GM21390 (cell line): ENCODE measurements around the gene FOXF2.
"Not testable (repeated sequence)": the region's sequence is repeated elsewhere in the genome, so short reads cannot be mapped to it uniquely, and the experiment has no call there.

Experiments
- ATAC-seq: cut with Tn5 transposase; IDR thresholded peaks from one replicate; pipeline ENCODE4 v1.9.1; 2021; ENCODE audit not compliant: unreplicated experiment

FOXF2 gene

GRCh38 chr6:1389369-1390132 lies at the start of gene FOXF2:
TSS of gene FOXF2 (plus strand) at chr6:1389576. CDS start at chr6:1389948, 372 bp downstream.
- ATAC-seq = no peak

- ATAC-seq = no peak
Observed at GRCh38 chr6:1346101-1346500, 43.3 kb upstream of the FOXF2 start.

- no peak for ATAC-seq
Observed at GRCh38 chr6:1346558-1347091, 42.8 kb upstream of the FOXF2 start.

- no peak for ATAC-seq
Observed at GRCh38 chr6:1347161-1347560, 42.2 kb upstream of the FOXF2 start.

- no peak for ATAC-seq
Observed at GRCh38 chr6:1348675-1349074, 40.7 kb upstream of the FOXF2 start.

GRCh38 chr6:1349655-1350054 lies 39.7 kb upstream of the FOXF2 start:
- ATAC-seq = no peak

- ATAC-seq = no peak
Observed at GRCh38 chr6:1351381-1352008, 37.9 kb upstream of the FOXF2 start.

- not testable (repeated sequence) for ATAC-seq
Observed at GRCh38 chr6:1355068-1355467, 34.3 kb upstream of the FOXF2 start.

- not testable (repeated sequence) for ATAC-seq
Observed at GRCh38 chr6:1361717-1362116, 27.7 kb upstream of the FOXF2 start.

- no peak for ATAC-seq
Observed at GRCh38 chr6:1362643-1363042, 26.7 kb upstream of the FOXF2 start.

- no peak for ATAC-seq
Observed at GRCh38 chr6:1363298-1363697, 26.1 kb upstream of the FOXF2 start.

GRCh38 chr6:1363729-1364572 lies 25.4 kb upstream of the FOXF2 start:
- no peak for ATAC-seq

- ATAC-seq = no peak
Observed at GRCh38 chr6:1364791-1365190, 24.6 kb upstream of the FOXF2 start.

GRCh38 chr6:1365686-1366085 lies 23.7 kb upstream of the FOXF2 start:
- ATAC-seq = no peak

GRCh38 chr6:1367771-1368170 lies 21.6 kb upstream of the FOXF2 start:
- no peak for ATAC-seq

GRCh38 chr6:1368940-1369339 lies 20.4 kb upstream of the FOXF2 start:
- no peak for ATAC-seq

- ATAC-seq = not testable (repeated sequence)
Observed at GRCh38 chr6:1369695-1370094, 19.7 kb upstream of the FOXF2 start.

GRCh38 chr6:1371933-1372332 lies 17.4 kb upstream of the FOXF2 start:
- no peak for ATAC-seq

- ATAC-seq = no peak
Observed at GRCh38 chr6:1372690-1373089, 16.7 kb upstream of the FOXF2 start.

GRCh38 chr6:1376653-1377052 lies 12.7 kb upstream of the FOXF2 start:
- ATAC-seq = no peak

- ATAC-seq = no peak
Observed at GRCh38 chr6:1377526-1377925, 11.8 kb upstream of the FOXF2 start.
